H9 (cell line): ENCODE data around the gene MECR. TPM values are rescaled to one million over a fixed set of nuclear protein-coding genes. Genes with fewer than 3 reads are reported as not detected.

Experiments used
- DNase-seq: peaks from one replicate; pipeline ENCODE4 v3.0.0-alpha.2; 2017
- H2AFZ ChIP-seq: one replicate; pipeline ENCODE4 v1.6.1; 2013; ENCODE audit warnings: mild to moderate bottlenecking, low read length, control low read depth, moderate library complexity
- H2AK5ac ChIP-seq: 2 replicates; pipeline ENCODE4 v1.6.1; 2013; ENCODE audit warnings: low read length, control low read depth, mixed read lengths; ENCODE audit not compliant: insufficient read length
- H2BK120ac ChIP-seq: one replicate; pipeline ENCODE4 v1.6.1; 2013; ENCODE audit warnings: low read depth, mild to moderate bottlenecking, low read length, control low read depth, inconsistent platforms; ENCODE audit not compliant: poor library complexity, severe bottlenecking
- H2BK12ac ChIP-seq: 2 replicates; pipeline ENCODE4 v1.6.1; 2013; ENCODE audit warnings: low read length, control low read depth, mixed read lengths, low read depth; ENCODE audit not compliant: insufficient read length
- H2BK15ac ChIP-seq: 2 replicates; pipeline ENCODE4 v1.6.1; 2013; ENCODE audit warnings: low read depth, low read length, control low read depth
- H2BK20ac ChIP-seq: one replicate; pipeline ENCODE4 v1.6.1; 2013; ENCODE audit warnings: low read depth, mild to moderate bottlenecking, low read length, control low read depth, inconsistent platforms; ENCODE audit not compliant: poor library complexity, severe bottlenecking
- H2BK5ac ChIP-seq: 2 replicates; pipeline ENCODE4 v1.6.1; 2013; ENCODE audit warnings: low read length, control low read depth, mixed read lengths; ENCODE audit not compliant: insufficient read length
- H3K14ac ChIP-seq: 2 replicates; pipeline ENCODE4 v1.6.1; 2013; ENCODE audit warnings: low read length, control low read depth; ENCODE audit not compliant: insufficient read depth
- H3K18ac ChIP-seq: 2 replicates; pipeline ENCODE4 v1.6.1; 2013; ENCODE audit warnings: low read depth, mild to moderate bottlenecking, mixed read lengths, low read length, control low read depth; ENCODE audit not compliant: insufficient read length
- H3K23ac ChIP-seq: 2 replicates; pipeline ENCODE4 v1.6.1; 2013; ENCODE audit warnings: low read length, control low read depth, mixed read lengths, low read depth; ENCODE audit not compliant: insufficient read length
- H3K23me2 ChIP-seq: 2 replicates; pipeline ENCODE4 v1.6.1; 2013; ENCODE audit warnings: low read depth, mild to moderate bottlenecking, mixed read lengths, low read length, control low read depth; ENCODE audit not compliant: insufficient read length, poor library complexity, severe bottlenecking
- H3K27ac ChIP-seq: 2 replicates; pipeline ENCODE4 v1.5.1; 2013; ENCODE audit warnings: low read length, control low read depth, mixed read lengths, low read depth; ENCODE audit not compliant: insufficient read length
- H3K27me3 ChIP-seq: 2 replicates; pipeline ENCODE4 v1.6.1; 2013; ENCODE audit warnings: low read length, control low read depth, inconsistent platforms; ENCODE audit not compliant: insufficient read depth
- H3K4ac ChIP-seq: 2 replicates; pipeline ENCODE4 v1.6.1; 2013; ENCODE audit warnings: low read depth, mild to moderate bottlenecking, control low read depth, inconsistent platforms, low read length, moderate library complexity
- H3K4me1 ChIP-seq: 2 replicates; pipeline ENCODE4 v1.6.1; 2013; ENCODE audit warnings: low read length, control low read depth, inconsistent platforms; ENCODE audit not compliant: insufficient read depth
- H3K4me2 ChIP-seq: 2 replicates; pipeline ENCODE4 v1.6.1; 2013; ENCODE audit warnings: low read length, control low read depth, mixed read lengths; ENCODE audit not compliant: insufficient read length, insufficient read depth
- H3K56ac ChIP-seq: 2 replicates; pipeline ENCODE4 v1.6.1; 2013; ENCODE audit warnings: low read depth, mild to moderate bottlenecking, mixed read lengths, low read length, control low read depth; ENCODE audit not compliant: insufficient read length
- H3K79me1 ChIP-seq: 2 replicates; pipeline ENCODE4 v1.6.1; 2013; ENCODE audit warnings: low read depth, mild to moderate bottlenecking, moderate library complexity, low read length, control low read depth, inconsistent platforms; ENCODE audit not compliant: insufficient read depth, poor library complexity, severe bottlenecking
- H3K79me2 ChIP-seq: 2 replicates; pipeline ENCODE4 v1.6.1; 2013; ENCODE audit warnings: low read length, control low read depth, inconsistent platforms; ENCODE audit not compliant: insufficient read depth
- H3K9ac ChIP-seq: 2 replicates; pipeline ENCODE4 v1.6.1; 2013; ENCODE audit warnings: low read length, control low read depth, mixed read lengths; ENCODE audit not compliant: insufficient read length; ENCODE audit errors: extremely low read depth
- H3K9me3 ChIP-seq: one replicate; pipeline ENCODE4 v1.6.1; 2013; ENCODE audit warnings: low read depth, low read length, inconsistent platforms; ENCODE audit not compliant: control insufficient read depth
- H3T11ph ChIP-seq: one replicate; pipeline ENCODE4 v1.6.1; 2013; ENCODE audit warnings: mild to moderate bottlenecking, low read length, control low read depth, inconsistent platforms
- H4K20me1 ChIP-seq: one replicate; pipeline ENCODE4 v1.6.1; 2013; ENCODE audit not compliant: control insufficient read depth, insufficient read length, insufficient read depth
- H4K5ac ChIP-seq: 2 replicates; pipeline ENCODE4 v1.6.1; 2013; ENCODE audit warnings: low read depth, mild to moderate bottlenecking, mixed read lengths, low read length, control low read depth; ENCODE audit not compliant: insufficient read length
- H4K8ac ChIP-seq: replicated peaks from 2 replicates; pipeline ENCODE4 v1.6.1; 2013; ENCODE audit warnings: low read length, control low read depth, mixed read lengths, low read depth; ENCODE audit not compliant: insufficient read length
- H4K91ac ChIP-seq: 2 replicates; pipeline ENCODE4 v1.6.1; 2013; ENCODE audit warnings: low read depth, mild to moderate bottlenecking, moderate library complexity, mixed read lengths, low read length, control low read depth; ENCODE audit not compliant: insufficient read length
- H3K27ac Mint-ChIP-seq, 3 experiments: 2 replicates in 2 of 3; 3 replicates in 1 of 3; pipeline ENCODE4 v1.8.0; 2020 to 2021; ENCODE audit warnings: mixed read lengths in 3 of 3, mild to moderate bottlenecking in 1 of 3, moderate library complexity in 1 of 3
- H3K27me3 Mint-ChIP-seq: 2 replicates; pipeline ENCODE4 v1.8.0; 2021; ENCODE audit warnings: low read depth, mild to moderate bottlenecking, moderate library complexity, mixed read lengths
- H3K36me3 Mint-ChIP-seq, 3 experiments: 2 replicates in 2 of 3; 3 replicates in 1 of 3; pipeline ENCODE4 v1.8.0; 2020 to 2021; ENCODE audit warnings: low read depth in 3 of 3, mixed read lengths in 3 of 3; ENCODE audit not compliant: insufficient read depth in 1 of 3
- H3K4me1 Mint-ChIP-seq, 2 experiments: 2 replicates each; pipeline ENCODE4 v1.8.0; 2020; ENCODE audit warnings: mixed read lengths in 2 of 2
- H3K4me3 Mint-ChIP-seq, 2 experiments: 2 replicates in 1 of 2; 3 replicates in 1 of 2; pipeline ENCODE4 v1.8.0; 2020 to 2021; ENCODE audit warnings: mild to moderate bottlenecking in 2 of 2, mixed read lengths in 2 of 2, moderate library complexity in 1 of 2
- H3K9me3 Mint-ChIP-seq, 2 experiments: 2 replicates in 1 of 2; 3 replicates in 1 of 2; pipeline ENCODE4 v1.8.0; 2020; ENCODE audit warnings: mild to moderate bottlenecking in 2 of 2, mixed read lengths in 2 of 2, moderate library complexity in 1 of 2
- WGBS: extraction: QIAGEN DNeasy Blood & Tissue Kit; methylation state at CpG from one replicate; pipeline ENCODE4 v1.1.7; 2013; ENCODE audit warnings: missing lambda C conversion rate, low lambda C conversion rate, mixed read lengths; ENCODE audit not compliant: insufficient read length; ENCODE audit errors: extremely low coverage; 5-methylcytosine and 5-hydroxymethylcytosine counted together
- total RNA-seq: library from RNA; stranded (reverse); gene quantifications from 2 replicates; pipeline ENCODE4 v1.2.1, GENCODE V29; 2021
- TF ChIP-seq, protein P1 (sequence below): fragments of 200-600 bp; sonication (generic); conservative IDR thresholded peaks from 3 replicates; pipeline ENCODE4 v1.8.0; 2021; ENCODE audit warnings: antibody characterized with exemption, mild to moderate bottlenecking

Gene MECR
- total RNA-seq, 1 experiment from 2014 or later: 30.9 TPM

DNA sequence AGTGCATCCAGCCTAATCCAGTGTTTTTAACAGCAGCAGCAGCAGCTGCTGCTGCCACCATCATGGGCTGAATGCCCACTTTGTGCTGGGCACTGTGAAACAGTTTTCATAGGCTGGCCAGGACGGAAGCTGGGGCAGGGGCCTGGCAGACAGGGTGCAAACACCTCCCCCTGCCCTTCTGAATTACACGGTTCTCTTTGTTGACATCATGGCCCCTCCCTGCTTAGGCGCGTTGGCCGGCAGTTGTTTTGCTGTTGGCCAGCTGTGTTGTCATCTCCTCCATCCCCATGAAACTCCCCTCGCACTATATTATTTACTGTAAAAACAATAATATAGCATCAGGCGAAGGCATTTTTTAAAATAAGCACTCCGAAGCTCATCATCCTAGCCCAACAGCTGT lies 38.6 kb upstream of the MECR start:
- H3T11ph ChIP-seq: no peak overlapping the region
- no peak overlapping the region for H2AK5ac ChIP-seq
- H4K20me1 ChIP-seq: no peaks in the 10 kb centered on the region
- no peak overlapping the region for H2BK15ac ChIP-seq
- no peak overlapping the region for H4K8ac ChIP-seq
- no CpG with 5 or more reads among the region's 8 CpGs for WGBS
- H3K79me2 ChIP-seq: no peaks in the 10 kb centered on the region
- no peaks in the 10 kb centered on the region for H3K79me1 ChIP-seq
- H2AFZ ChIP-seq: no peak overlapping the region
- no peak for DNase-seq
- H4K91ac ChIP-seq: no peak overlapping the region
- no peak overlapping the region for H3K27ac ChIP-seq
- no peak overlapping the region for H2BK5ac ChIP-seq
- H3K4me2 ChIP-seq: no peak overlapping the region
- H3K27me3 Mint-ChIP-seq: no peaks in the 10 kb centered on the region; the same call in 1 of the 2 replicates
- H3K4ac ChIP-seq: no peak overlapping the region
- H3K36me3 Mint-ChIP-seq: peaks cover 6 to 11% (median 8%) of the 10 kb centered on the region in 3 experiments; a peak in 4 of 7 replicates
- no peak overlapping the region for H3K27ac Mint-ChIP-seq
- no peak overlapping the region for H2BK120ac ChIP-seq
- no peak overlapping the region for H4K5ac ChIP-seq
- no peak overlapping the region for H2BK20ac ChIP-seq
- no peak overlapping the region for H3K4me3 Mint-ChIP-seq
- no peaks in the 10 kb centered on the region for H3K27me3 ChIP-seq
- no peaks in the 10 kb centered on the region for H3K23me2 ChIP-seq
- TF ChIP-seq, protein P1, sequence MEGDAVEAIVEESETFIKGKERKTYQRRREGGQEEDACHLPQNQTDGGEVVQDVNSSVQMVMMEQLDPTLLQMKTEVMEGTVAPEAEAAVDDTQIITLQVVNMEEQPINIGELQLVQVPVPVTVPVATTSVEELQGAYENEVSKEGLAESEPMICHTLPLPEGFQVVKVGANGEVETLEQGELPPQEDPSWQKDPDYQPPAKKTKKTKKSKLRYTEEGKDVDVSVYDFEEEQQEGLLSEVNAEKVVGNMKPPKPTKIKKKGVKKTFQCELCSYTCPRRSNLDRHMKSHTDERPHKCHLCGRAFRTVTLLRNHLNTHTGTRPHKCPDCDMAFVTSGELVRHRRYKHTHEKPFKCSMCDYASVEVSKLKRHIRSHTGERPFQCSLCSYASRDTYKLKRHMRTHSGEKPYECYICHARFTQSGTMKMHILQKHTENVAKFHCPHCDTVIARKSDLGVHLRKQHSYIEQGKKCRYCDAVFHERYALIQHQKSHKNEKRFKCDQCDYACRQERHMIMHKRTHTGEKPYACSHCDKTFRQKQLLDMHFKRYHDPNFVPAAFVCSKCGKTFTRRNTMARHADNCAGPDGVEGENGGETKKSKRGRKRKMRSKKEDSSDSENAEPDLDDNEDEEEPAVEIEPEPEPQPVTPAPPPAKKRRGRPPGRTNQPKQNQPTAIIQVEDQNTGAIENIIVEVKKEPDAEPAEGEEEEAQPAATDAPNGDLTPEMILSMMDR: no peak
- H3K9me3 Mint-ChIP-seq: no peaks in the 10 kb centered on the region; a peak in 3 of 5 replicates
- peaks cover 21 to 30% of the 10 kb centered on the region in 2 experiments for H3K4me1 Mint-ChIP-seq
- no peak overlapping the region for H3K9ac ChIP-seq
- H3K18ac ChIP-seq: no peak overlapping the region
- no peak overlapping the region for H3K23ac ChIP-seq
- H3K4me1 ChIP-seq: peaks cover 8% of the 10 kb centered on the region
- H3K14ac ChIP-seq: no peak overlapping the region
- no peaks in the 10 kb centered on the region for H3K9me3 ChIP-seq
- H3K56ac ChIP-seq: no peak overlapping the region
- no peak overlapping the region for H2BK12ac ChIP-seq
